Endothelial cell (in vitro differentiated cells): ENCODE measurements around the gene ADGRV1. TPM values are rescaled to one million over a fixed set of nuclear protein-coding genes. Genes with fewer than 3 reads are reported as not detected.

ENCODE experiments used
- DNase-seq: peaks from one replicate; pipeline ENCODE4 v3.0.0; 2021; ENCODE audit warnings: low spot score
- H3K27ac Mint-ChIP-seq: one replicate; pipeline ENCODE4 v1.8.0; 2021; ENCODE audit warnings: mixed read lengths, inconsistent platforms; ENCODE audit not compliant: unreplicated experiment
- H3K27me3 Mint-ChIP-seq: one replicate; pipeline ENCODE4 v1.8.0; 2021; ENCODE audit warnings: mild to moderate bottlenecking, moderate library complexity, mixed read lengths, inconsistent platforms; ENCODE audit not compliant: unreplicated experiment
- H3K36me3 Mint-ChIP-seq: one replicate; pipeline ENCODE4 v1.8.0; 2021; ENCODE audit warnings: mild to moderate bottlenecking, low read depth, mixed read lengths, inconsistent platforms; ENCODE audit not compliant: unreplicated experiment
- H3K4me1 Mint-ChIP-seq: one replicate; pipeline ENCODE4 v1.8.0; 2021; ENCODE audit warnings: mild to moderate bottlenecking, mixed read lengths, inconsistent platforms; ENCODE audit not compliant: unreplicated experiment
- H3K4me3 Mint-ChIP-seq: one replicate; pipeline ENCODE4 v1.8.0; 2021; ENCODE audit warnings: mild to moderate bottlenecking, mixed read lengths, inconsistent platforms; ENCODE audit not compliant: unreplicated experiment
- H3K9me3 Mint-ChIP-seq: one replicate; pipeline ENCODE4 v1.8.0; 2021; ENCODE audit warnings: mixed read lengths, inconsistent platforms; ENCODE audit not compliant: unreplicated experiment
- total RNA-seq: library from RNA; stranded (reverse); fragmentation: NEBNext Ultra II Directional; extraction: Animal tissue kit (Norgen Biotek cat#: 25700); gene quantifications from one replicate; pipeline ENCODE4 v1.2.1, GENCODE V29; 2021; ENCODE audit not compliant: unreplicated experiment
- TF ChIP-seq, protein P1 (sequence below): fragments of 200-600 bp; sonication (generic); IDR thresholded peaks from one replicate; pipeline ENCODE4 v1.5.0; 2021; ENCODE audit warnings: antibody characterized with exemption; ENCODE audit not compliant: unreplicated experiment

The ADGRV1 gene
- total RNA-seq, 1 donor from 2014 or later: 23.1 TPM

DNA sequence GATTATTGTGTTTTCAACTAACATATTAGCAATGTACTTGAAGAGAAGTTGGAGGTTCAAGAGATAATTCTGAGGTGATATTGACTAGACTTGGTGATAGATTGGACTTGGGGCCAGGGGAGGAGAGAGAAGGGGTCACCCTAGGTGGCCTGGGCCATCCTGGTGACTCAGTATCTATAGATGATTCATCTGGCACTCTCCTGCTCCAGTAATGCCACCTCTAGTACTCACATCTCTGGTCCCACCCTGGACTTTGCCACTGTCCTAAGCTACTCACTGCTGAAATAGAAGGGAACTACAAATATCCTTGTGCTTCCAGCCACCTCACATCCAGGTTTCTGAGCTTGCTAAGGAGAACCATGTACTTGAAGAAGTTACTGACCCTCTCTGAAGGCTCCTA lies 574.6 kb downstream of the ADGRV1 start:
- TF ChIP-seq, protein P1, sequence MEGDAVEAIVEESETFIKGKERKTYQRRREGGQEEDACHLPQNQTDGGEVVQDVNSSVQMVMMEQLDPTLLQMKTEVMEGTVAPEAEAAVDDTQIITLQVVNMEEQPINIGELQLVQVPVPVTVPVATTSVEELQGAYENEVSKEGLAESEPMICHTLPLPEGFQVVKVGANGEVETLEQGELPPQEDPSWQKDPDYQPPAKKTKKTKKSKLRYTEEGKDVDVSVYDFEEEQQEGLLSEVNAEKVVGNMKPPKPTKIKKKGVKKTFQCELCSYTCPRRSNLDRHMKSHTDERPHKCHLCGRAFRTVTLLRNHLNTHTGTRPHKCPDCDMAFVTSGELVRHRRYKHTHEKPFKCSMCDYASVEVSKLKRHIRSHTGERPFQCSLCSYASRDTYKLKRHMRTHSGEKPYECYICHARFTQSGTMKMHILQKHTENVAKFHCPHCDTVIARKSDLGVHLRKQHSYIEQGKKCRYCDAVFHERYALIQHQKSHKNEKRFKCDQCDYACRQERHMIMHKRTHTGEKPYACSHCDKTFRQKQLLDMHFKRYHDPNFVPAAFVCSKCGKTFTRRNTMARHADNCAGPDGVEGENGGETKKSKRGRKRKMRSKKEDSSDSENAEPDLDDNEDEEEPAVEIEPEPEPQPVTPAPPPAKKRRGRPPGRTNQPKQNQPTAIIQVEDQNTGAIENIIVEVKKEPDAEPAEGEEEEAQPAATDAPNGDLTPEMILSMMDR: no peak
- no peaks in the 10 kb centered on the region for H3K36me3 Mint-ChIP-seq
- H3K4me3 Mint-ChIP-seq: no peak overlapping the region
- H3K9me3 Mint-ChIP-seq: no peaks in the 10 kb centered on the region
- H3K27ac Mint-ChIP-seq: no peak overlapping the region
- H3K27me3 Mint-ChIP-seq: no peaks in the 10 kb centered on the region
- H3K4me1 Mint-ChIP-seq: peaks cover 7% of the 10 kb centered on the region
- no peak for DNase-seq

- H3K27ac Mint-ChIP-seq: no peak overlapping the region
- no peak overlapping the region for H3K4me3 Mint-ChIP-seq
- TF ChIP-seq, protein P1: no peak
- H3K9me3 Mint-ChIP-seq: no peaks in the 10 kb centered on the region
- no peaks in the 10 kb centered on the region for H3K36me3 Mint-ChIP-seq
- no peak for DNase-seq
- H3K27me3 Mint-ChIP-seq: no peaks in the 10 kb centered on the region
- H3K4me1 Mint-ChIP-seq: peaks cover 13% of the 10 kb centered on the region
Observed at GRCh38 chr5:91135475-91136248, 577.1 kb downstream of the ADGRV1 start.

- Mint-ChIP-seq H3K4me1 (peaks cover 13% of the 10 kb centered on the region), H3K27me3 (no peaks in the 10 kb centered on the region), H3K36me3 (no peaks in the 10 kb centered on the region), H3K9me3 (no peaks in the 10 kb centered on the region), H3K27ac (no peak overlapping the region), H3K4me3 (no peak overlapping the region)
- DNase-seq: no peak
- TF ChIP-seq, protein P1: no peak
Observed at GRCh38 chr5:91136271-91136670, 577.7 kb downstream of the ADGRV1 start.

DNA sequence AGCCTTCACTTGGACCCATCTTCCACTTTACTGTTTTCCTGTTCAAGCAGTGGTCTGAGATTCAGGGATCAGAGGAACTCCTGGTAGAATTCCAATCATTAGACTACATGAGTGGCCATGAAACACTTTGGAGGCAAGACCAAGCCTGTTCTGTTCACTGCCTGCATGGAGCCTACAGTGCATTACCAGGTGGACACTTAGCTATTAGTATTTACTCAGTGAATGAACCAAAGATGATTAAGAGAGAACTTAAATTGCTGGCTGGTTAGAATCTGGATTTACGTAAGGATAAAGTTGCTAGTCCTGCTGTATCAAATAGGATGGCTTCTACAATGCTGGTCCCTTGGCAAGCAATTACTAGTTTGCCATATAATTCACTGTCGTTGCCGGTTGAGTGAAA lies 579.0 kb downstream of the ADGRV1 start:
- Mint-ChIP-seq H3K4me3 (no peak overlapping the region), H3K27ac (no peak overlapping the region), H3K36me3 (no peaks in the 10 kb centered on the region), H3K4me1 (peaks cover 13% of the 10 kb centered on the region), H3K27me3 (no peaks in the 10 kb centered on the region), H3K9me3 (no peaks in the 10 kb centered on the region)
- TF ChIP-seq, protein P1: no peak
- DNase-seq: no peak

DNA sequence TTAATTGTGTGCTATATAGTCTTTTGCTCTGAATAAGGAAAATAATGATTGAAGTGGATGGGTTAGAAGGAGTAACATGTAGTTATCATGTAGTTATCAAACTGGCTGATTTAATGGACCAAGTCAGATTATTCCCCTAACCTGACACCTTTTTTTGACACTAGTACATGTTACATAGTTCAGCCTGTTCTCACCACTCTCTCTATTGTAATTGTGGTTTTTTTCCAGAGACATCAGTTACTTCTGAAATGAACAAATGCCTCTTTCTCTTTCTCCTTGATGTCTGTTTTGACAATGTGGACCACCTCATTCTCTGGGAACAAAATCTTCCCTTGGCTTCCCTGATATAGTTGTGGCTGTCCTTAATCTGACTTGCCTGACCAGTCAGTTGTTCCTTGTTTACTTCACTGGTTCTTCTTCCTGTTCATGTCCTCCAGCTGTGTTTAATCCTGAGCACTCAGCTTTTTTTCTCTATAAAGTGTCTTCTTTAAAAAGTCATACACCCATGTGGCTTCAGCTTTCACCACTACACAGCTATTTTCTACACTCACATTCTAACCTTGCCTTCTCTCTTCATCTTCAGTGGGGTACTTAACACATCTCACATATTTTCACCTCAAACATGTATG lies 581.1 kb downstream of the ADGRV1 start:
- peaks cover 16% of the 10 kb centered on the region for H3K4me1 Mint-ChIP-seq
- no peak overlapping the region for H3K4me3 Mint-ChIP-seq
- H3K9me3 Mint-ChIP-seq: no peaks in the 10 kb centered on the region
- TF ChIP-seq, protein P1: no peak
- H3K27ac Mint-ChIP-seq: peak overlapping the region; percentile 10
- DNase-seq: no peak
- H3K27me3 Mint-ChIP-seq: peaks cover 1% of the 10 kb centered on the region
- no peaks in the 10 kb centered on the region for H3K36me3 Mint-ChIP-seq
